NOMO-1 treated with dmso at 0.1 percent for 144 hours (cell line): Measurements from ENCODE around the gene DNAH17.
A peak's percentile ranks its signal among the peaks of the same experiment; 100 is the strongest.

Experiments used
- DNase-seq: peaks from one replicate; lab custom pipeline; 2025; ENCODE audit not compliant: unreplicated experiment; lab: John Stamatoyannopoulos, UW

The DNAH17 gene

GRCh38 chr17:78433780-78434335, 143.3 kb downstream of the DNAH17 start:
- no peak for DNase-seq

- DNase-seq: no peak
Observed at GRCh38 chr17:78433013-78433727, 144.0 kb downstream of the DNAH17 start.

GRCh38 chr17:78432226-78433012, 144.8 kb downstream of the DNAH17 start:
- DNase-seq: no peak

- no peak for DNase-seq
Observed at GRCh38 chr17:78431692-78431958, 145.6 kb downstream of the DNAH17 start.

- DNase-seq: no peak
Observed at GRCh38 chr17:78430892-78431691, 146.1 kb downstream of the DNAH17 start.

- no peak for DNase-seq
Observed at GRCh38 chr17:78429618-78429995, 147.6 kb downstream of the DNAH17 start.

- no peak for DNase-seq
Observed at GRCh38 chr17:78428836-78429617, 148.2 kb downstream of the DNAH17 start.

GRCh38 chr17:78428025-78428575, 149.1 kb downstream of the DNAH17 start:
- no peak for DNase-seq

GRCh38 chr17:78427140-78427539, 150.1 kb downstream of the DNAH17 start:
- no peak for DNase-seq

- no peak for DNase-seq
Observed at GRCh38 chr17:78426293-78426879, 150.8 kb downstream of the DNAH17 start.

GRCh38 chr17:78425429-78425828, 151.8 kb downstream of the DNAH17 start:
- DNase-seq: no peak

GRCh38 chr17:78423961-78424675, 153.1 kb downstream of the DNAH17 start:
- DNase-seq: no peak

- DNase-seq: no peak
Observed at GRCh38 chr17:78422872-78423588, 154.2 kb downstream of the DNAH17 start.

- DNase-seq: no peak
Observed at GRCh38 chr17:78422267-78422605, 155.0 kb downstream of the DNAH17 start.

- peak; percentile 35 for DNase-seq
Observed at GRCh38 chr17:78421534-78422266, 155.5 kb downstream of the DNAH17 start.

GRCh38 chr17:78421084-78421533, 156.1 kb downstream of the DNAH17 start:
- no peak for DNase-seq

- DNase-seq: no peak
Observed at GRCh38 chr17:78419970-78420815, 157.0 kb downstream of the DNAH17 start.
